NCI-H2171 (cell line): ENCODE data around the gene PLN.

Experiments
- DNase-seq: peaks from one replicate; lab custom pipeline; 2025; lab: John Stamatoyannopoulos, UW

The PLN gene

DNA sequence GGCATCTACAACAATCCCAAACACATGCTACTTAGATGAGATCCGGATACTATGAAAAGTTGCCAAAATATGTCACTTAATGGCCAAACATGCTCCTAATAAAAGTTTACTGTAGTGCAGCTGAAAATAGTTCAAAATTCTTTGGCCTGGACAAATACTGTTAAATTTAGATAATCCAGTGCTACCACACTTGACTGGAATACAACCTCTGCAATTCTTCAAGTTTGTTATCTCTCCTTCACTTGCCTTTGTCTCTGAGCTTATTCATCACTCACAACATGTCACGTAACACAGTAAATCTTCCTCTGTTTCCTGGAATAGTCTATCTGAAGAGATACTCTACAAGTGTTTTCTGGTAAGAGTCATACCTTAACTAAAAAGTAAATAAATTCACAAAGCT, 10.5 kb upstream of the PLN start:
- no peak for DNase-seq

DNA sequence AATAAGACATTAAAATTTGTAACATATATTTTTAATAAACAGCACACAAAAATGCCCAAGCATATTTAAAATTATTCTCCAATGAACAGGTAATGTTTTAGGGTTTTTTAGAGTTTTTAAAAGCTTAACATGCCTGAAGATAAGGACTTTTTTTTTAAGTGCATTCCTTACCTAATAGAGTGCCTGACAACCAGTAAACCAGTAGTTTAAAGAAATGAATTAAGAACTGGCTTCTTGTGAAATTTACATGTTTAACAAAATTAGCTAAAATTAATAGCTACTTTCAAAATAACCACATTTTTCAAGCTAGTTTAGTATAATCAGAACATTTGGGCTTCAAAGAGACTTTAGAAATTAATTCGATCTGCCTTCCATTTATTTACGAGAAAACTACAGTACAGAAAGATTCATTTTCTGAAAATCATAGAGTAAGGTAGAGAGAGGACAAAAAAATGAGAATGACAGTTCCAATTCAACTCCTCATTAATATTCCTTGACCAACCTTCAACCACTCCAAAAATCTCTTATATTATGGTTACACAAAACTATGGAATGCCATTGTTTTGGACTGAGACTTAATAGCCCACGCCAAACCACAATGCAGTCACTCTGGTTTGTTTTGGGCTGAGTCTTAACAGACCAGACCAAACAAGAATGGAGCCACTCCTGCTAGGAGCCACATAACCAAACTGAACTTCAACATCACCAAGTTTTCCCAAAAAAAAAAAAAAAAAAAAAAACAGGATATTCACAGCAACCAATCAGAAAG, 5.7 kb upstream of the PLN start:
- DNase-seq, result no peak

DNA sequence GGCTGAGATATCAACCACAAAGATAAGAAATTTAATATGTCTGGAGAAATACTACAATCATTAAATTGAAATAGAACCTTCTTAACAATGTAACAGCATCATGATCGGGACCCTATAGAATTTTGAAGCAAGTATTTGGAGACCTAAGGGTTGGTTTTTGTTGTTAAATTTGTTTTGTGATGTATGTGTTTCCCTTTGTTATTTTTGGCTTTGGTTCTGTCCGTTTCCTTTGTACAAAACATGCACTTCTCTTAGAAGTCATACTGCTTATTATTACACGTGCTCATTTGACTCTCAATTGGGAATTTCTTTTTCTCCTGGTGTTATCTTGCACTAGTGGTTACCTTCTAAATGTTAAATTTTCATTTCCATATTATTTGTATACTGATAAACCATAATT, 4.0 kb upstream of the PLN start:
- DNase-seq, result no peak

DNA sequence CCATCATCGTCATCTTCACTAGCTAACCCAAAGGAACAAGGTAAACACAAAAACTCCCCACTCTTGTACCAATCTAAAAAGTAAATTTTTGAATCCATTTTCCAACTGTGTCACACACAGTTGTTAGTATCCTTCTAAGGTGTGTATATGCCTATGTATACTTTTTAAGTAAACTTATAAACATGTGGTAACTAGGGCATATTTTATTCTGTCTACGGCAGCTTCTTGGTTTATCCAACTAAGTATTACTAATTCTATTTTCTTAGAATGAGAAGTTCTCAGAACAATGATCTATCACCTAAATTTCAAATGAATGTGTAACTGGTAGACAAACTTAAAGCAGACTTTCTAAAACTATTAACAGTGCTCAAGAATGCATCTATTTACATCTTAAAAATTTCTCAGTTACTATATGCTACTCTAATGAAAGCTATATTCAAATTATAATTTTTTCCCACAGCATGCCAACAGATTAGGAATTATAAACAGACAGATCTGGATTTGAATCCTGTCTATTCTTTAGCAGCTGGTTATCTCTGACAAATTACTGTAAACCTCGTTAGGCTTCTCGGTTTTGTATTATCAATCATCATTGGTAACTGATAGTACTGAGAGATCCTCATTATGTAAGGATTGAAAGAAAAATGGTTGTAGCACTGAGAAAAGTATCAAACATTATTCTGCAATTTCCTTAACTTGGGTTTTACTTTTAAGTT, 1.8 kb upstream of the PLN start:
- DNase-seq, result no peak

DNA sequence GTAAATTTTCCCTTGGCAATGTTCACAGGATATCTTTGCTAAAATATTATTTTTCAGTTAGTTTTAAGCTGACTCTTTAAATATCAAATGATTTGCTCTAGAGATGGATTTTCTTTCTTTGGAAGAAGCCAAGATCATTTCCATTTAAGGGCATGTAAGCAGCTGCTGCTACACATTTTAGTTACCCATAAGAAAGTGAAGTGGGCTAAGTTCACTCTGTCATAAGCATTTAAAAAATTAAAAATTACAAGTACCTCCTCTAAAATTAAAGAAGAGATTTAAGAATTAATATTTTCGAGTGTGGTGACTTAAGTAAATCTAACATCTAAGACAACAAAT, 1.2 kb upstream of the PLN start:
- DNase-seq, result no peak

DNA sequence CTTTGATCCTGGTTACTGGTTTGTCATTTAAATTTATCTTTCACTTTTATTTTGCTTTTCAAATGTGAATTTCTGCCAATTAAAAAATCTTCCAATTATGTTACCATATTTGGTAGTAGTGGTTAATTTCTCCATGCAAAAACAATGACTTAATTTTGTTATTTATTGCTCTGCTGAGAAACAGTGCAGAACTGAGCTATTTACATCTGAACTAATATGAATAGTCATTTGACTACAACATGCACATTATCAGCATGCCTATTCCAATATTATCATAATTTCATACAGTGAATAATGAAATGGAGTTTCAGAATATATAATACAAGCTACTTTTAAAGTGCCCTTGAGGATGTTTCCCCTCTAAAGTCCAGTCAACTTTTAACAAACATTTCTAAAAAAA, 517 bp downstream of the PLN start:
- DNase-seq, result no peak

DNA sequence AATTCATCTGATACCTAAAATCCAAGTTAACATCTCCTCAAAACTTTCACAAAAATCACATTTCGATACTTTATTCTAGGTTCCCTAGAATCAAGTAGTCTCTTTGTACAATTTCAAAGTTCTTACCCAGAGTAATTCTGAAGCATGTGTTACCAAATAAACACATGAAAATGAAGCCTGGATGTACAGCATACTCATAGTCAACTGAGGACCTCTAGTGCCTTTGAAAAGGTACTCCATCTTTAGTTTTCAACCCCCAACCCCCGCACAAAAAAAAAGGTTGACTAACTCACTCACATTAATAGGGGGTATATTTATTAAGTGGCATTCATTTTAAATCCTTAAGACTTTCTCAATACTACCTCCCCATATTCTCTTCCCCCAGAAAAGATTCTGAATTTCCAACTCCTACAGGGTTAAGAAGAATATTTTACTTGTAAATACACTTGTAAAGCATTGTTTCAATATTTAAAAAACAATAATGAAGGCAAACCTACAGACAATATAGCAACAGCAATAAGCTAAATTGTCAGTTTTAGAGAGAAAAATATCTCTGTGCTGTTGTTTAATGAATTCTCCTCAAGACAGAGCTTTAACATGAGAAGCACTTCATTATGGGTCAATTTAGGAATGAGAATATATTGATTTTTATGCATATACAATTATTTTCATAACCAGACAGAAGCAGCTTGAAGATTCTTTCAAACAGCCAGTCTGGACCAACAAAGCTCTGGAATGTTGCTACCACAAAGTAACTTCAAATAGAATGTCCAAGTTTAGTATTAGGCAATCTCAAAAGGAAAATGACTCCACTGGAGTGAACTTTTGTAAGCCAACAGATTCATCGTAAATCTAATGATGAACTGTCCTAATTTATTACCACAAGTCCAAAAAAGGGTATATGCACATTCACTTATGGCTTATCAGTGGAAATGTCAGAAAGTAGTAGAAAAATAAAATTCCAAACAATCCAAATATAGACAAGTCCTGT, 3.3 kb downstream of the PLN start:
- peak; percentile 25 for DNase-seq

DNA sequence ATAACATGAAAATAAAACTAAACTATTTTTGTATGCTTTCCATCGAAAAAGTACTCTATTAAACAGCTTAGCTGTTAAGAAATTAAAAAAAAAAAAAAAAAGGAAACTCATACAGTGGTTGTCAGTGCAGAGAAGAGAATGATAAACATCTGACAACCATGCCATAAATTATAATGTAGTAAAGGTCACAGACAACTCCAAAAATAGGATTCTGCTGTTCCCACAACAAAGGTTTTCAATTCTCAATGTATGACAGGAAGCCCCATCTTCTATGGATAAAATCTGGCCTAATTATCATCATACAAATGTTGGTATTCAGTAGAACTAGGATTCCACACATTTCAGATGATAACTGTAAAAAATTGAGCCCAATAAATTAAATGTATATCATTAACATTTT, 5.0 kb downstream of the PLN start:
- no peak for DNase-seq

DNA sequence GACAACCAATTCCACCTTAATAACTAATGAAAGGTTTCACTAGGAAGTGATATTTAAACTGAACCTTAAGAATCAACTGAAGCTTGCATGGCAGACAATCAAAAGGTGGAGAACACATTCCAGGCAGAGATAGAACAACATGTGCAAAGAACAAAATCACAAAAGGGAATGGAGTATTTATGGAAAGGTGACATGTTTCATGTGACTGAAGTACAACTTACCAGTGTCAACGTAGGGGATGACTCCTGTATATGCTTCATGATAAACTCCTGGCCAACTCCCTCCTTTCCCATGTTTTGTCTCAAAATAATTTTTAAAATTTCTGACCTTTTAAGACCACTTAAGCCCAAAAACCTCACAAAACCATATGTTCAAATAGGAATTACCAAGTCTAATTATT, 6.6 kb downstream of the PLN start:
- DNase-seq, result no peak

DNA sequence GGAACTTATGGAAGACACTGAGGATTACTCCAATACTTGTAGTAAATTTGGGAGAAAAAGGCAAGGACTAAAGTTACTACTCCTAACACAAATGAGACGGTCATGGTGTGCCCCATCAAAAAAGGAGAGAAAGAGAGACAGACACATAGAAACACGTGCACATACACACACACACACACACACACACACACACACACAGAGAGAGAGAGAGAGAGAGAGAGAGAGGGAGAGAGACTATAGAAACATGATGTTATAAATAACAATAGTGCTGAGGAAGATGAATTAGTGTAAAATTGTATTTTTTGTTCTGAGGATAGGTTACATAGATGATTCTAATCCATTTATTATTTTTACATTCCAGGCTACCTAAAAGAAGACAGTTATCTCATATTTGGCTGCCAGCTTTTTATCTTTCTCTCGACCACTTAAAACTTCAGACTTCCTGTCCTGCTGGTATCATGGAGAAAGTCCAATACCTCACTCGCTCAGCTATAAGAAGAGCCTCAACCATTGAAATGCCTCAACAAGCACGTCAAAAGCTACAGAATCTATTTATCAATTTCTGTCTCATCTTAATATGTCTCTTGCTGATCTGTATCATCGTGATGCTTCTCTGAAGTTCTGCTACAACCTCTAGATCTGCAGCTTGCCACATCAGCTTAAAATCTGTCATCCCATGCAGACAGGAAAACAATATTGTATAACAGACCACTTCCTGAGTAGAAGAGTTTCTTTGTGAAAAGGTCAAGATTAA, 10.5 kb downstream of the PLN start:
- no peak for DNase-seq

DNA sequence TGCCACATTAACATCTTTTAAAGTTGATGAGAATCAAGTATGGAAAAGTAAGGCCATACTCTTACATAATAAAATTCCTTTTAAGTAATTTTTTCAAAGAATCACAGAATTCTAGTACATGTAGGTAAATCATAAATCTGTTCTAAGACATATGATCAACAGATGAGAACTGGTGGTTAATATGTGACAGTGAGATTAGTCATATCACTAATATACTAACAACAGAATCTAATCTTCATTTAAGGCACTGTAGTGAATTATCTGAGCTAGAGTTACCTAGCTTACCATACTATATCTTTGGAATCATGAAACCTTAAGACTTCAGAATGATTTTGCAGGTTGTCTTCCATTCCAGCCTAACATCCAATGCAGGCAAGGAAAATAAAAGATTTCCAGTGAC, 11.6 kb downstream of the PLN start:
- no peak for DNase-seq

DNA sequence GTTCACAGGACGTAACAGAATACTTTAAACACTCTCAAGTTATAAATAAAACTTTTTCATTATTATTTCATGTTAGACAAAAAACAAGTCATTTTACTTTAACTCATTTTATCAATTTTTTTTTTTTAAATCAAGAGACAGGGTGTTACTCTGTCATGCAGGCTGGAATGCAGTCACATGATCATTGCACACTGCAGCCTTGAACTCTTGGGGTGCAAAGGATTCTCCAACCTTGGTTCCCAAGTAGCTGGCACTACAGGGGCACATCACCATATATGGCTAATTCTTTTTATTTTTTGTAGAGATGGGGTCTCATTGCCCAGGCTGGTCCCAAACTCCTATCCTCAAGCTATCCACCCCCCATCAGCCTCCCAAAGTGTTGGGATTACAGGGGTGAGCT, 14.2 kb downstream of the PLN start:
- no peak for DNase-seq

DNA sequence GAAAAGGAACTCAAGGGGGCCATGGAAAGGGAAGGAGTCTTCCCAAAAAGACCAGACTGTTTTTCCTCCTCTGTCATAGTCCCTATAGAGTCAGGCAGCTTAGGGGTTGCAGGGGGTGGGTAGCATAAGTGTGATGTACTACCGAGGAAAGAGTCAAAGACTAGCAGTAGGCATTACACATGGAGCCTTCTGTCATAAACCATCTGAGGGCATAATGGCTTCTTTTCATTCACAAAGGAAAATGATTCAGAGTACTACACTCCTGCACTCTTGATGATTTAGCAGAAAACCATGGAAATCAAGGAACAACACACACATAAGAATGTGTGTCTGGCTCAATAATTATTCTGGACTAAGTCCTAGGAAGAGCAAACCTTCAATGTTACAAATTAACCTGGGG, 14.9 kb downstream of the PLN start:
- no peak for DNase-seq

DNA sequence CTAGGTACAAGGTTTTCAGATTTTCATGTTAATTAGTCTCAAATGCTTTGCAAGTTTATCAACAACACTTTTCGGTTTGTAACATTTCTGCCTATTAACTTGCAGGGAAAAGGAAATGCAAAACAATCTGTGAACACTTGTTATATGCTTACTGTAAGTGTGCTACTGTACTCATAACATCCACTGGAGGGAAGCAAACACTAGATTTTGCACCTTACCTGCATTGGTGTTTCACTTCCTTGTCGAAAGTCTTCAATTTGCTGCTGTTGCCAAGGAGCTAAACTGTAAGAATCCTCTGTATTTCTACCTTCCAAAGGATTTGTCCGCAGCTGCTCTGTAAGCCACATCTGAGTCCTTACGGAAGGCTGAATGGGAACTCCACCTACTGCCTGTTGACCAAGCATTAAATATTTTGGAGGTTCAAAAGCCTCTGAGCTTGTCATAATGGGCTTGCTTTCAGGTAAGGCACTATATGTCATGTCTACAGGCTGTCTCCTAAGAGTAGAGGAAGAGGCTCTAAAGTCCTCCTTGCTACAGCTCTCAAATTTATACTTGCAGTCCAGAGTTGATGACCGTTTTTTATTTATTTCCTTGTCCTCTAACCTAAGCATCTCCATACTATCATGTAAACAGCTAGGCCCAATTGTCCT, 17.3 kb downstream of the PLN start:
- DNase-seq, result peak; percentile 41

DNA sequence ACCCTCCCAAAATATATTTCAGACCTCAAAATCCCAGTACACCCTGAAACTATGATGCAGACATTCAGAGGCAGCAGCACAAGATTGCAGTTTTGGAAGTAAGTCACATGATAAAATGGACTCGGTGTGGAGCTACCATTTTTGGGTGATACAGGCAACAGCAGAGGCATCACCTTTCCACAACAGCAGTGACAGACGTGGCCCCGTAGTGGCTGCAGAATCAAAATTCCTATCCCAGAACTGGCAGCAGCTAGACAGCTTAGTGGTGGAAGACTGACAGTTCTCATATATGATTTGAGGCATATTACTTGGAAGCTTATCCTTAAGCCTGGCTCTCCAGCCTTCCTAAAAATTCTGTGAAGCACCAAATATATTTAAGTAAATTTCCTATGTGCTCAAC, 19.9 kb downstream of the PLN start:
- no peak for DNase-seq

DNA sequence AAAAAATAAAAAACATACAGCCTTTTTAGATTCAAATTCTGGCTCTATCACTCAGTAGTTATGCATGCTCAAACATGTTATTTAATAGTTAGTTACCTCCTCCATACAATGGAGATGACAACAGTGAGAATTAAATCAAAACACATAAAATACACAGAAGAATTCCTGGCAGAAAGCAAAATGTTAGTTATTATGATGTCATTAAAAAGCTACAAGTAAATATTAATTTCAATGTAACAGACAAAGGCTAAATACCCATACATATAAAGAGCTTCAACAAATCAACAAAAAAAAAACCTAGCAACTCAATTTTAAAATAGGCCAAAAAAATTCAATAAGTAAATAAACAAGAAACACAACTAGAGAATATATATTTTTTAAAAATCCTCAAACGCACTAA, 21.4 kb downstream of the PLN start:
- DNase-seq, result no peak

DNA sequence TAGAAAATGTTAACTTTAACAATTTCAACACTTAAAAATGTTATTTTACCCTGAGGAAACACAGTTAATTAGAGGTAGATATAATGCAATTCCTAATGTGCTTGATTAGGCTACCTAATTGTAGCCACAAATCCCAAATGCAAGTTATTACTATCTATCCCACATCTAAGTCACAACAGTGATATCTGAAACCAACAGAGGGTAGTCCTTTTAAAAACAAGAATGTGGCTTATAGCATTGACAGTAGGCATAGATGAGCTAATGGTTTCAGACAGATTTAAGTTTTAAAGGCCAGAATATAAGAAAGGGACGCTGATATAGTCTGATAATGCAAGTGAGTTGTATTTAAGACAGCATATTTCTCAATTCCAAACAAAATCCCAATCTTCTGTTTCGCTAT, 23.0 kb downstream of the PLN start:
- no peak for DNase-seq

DNA sequence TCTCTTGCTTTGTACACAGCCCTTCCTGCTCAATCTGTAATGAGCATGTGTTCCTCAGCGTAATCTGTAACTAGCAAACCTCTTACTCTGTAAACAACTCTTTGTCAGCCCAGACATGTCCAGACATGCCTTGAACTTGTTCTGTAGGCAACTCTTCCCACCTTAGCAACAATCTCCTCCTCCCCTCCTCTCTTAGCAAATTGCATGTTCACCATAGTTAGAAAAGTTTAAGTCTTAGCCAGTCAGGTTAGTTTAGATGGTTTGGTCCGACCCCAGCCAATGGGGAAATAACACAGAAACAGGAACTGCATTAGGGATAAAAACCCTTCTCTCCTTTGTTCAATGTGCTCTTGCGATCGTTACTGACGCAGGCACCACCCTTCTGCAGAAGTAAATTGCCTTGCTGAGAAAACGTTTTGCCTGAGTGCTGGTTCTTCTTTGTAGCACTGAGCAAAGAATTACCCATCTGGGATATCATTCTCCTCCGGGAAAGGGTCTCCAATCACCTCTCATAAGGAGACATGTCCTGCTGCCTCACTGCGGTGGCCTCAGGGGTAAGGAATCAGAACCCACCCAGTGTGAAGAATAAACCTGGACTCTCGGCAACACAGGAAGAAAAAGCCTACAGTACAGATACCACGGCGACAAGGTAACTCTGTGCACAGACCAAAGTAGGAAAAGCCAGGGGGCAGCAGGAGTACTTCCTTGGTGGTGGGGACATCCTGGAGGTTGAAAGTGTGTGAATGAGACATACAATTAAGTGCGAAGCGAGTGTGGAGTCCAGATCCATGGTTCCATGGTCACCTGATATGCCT, 26.2 kb downstream of the PLN start:
- peak; percentile 24 for DNase-seq

DNA sequence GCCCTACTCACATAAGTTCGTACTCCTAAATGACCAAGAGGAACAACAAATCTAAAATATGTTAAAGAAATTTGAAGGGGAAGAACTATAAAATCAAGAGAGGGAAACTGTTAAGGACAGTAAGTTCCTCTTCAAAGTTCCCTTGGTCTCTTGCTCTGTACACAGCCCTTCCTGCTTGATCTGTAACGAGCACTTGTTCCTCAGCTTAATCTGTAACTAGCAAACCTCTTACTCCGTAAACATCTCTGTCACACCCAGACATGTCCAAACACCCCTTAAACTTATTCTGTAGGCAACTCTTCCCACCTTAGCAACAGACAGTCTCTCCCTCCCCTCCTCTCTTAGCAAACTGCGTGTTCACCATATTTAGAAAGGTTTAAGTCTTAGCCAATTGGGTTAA, 29.9 kb downstream of the PLN start:
- DNase-seq, result no peak

DNA sequence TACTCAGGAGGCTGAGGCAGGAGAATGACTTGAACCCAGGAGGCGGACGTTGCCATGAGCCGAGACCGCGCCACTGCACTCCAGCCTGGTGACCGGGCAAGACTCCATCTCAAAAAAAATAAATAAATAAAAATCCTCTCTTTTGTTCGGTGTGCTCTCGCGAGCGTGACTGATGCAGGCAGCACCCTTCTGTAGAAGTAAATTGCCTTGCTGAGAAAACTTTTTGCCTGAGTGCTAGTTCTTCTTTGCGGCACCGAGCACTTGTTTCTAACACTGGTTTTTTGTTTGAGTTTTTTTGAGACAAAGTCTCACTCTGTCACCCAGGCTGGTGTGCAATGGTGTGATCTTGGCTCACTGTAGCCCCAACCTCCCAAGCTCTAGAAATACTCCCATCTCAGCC, 30.5 kb downstream of the PLN start:
- no peak for DNase-seq

DNA sequence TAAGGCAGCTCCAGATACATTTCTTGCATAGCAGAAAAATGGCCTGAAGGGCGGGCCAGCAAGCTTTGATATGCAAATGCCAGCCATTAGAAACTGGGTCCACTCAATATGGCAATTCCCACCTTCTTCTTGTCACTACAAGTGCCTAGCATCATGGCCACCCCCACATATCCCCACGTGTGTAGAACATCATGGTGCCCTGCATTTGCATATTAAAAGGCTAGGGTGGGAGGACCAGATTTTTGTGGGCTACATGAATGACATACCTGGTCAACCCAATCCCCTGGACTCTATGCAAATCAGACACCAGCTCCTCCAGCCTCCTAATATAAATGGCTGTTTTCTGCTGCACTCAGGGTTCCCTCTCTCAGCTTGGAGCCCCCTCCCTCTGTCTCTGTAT, 31.7 kb downstream of the PLN start:
- no peak for DNase-seq
